GM19452 (cell line): ENCODE data around the gene TPM1.

Source experiments
- ATAC-seq: cut with Tn5 transposase; IDR thresholded peaks from one replicate; pipeline ENCODE4 v1.9.1; 2021; ENCODE audit not compliant: unreplicated experiment

The TPM1 gene

GRCh38 chr15:63073497-63074172 is 31.1 kb downstream of the TPM1 start:
- no peak for ATAC-seq

DNA sequence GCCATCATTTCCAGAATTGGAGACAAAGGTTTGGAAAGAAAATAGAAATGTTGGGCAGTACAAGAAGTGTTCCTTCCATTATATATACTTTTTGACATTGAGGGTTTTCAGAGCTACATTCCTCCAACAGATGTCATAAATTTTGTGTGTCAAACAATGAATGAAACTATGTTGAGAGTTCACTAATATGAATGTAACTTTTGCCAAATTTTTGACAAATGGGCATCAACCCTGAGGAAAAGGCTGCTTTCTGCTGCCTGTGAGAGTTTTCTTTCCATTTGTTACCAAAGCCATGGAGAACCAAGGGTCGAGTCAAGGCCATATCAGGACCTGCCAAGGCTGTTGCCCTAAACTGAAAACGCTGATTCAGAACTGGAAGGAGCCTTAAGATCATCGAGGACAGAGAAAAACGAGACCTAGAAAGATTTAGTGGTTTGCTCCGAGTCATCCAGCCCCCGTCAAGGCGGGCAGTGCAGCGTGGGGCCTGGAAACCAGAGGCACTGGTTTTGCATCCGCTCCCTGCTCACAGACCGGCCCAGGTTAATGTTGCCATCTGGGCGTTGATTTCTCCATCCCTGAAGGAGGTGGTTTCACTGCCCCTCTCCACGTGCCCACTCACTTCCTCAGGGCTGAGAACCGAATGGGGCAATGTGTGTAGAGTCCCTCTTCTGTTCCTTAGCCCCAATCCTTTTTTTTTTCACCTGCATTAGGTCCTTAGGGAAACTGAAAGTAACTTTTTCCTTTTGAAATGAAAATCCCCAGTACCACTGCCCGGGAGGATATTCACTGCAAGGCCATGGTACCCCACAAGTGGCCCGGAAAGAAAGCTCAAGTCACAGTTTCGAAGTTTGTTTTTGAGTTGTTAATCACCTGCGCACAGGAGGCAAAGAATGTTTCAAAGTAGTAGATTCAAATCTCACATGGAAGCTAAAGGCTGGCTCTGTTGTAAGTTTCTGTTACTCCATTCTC is 32.8 kb downstream of the TPM1 start:
- no peak for ATAC-seq

DNA sequence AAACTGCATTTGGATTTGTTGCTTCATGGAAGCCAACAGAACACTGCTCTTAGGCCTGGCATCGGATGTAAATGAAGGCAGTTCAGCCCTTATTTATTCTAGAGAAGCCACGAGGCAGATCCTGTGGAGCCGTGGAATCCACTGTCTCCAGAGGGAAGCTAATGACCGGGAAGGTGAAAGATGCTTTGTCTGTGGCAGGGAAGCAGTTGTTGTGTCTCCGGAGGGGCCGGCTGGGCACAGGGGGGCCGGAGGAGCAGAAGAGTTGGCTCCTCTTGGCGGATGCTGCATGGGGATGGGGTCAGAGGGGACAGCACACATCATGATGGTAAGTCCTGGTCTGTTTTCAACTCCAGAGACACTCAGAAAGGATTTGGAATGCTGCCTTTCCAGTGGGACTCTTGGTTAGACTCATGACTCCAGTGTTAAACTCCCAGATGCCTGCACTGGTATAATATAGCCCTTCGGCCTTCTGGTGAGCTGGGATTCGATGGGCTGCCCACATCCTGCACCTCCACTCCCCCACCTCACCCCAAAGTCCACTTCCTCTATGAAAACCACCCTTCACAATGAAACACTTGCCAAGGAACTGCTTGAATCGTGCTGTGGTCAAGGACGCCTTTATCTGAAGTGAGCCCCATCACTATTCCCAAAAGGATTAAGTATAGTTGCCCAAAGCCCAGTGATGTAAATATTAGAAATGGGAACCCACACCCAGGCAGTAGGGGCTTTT is 33.6 kb downstream of the TPM1 start:
- no peak for ATAC-seq

GRCh38 chr15:63076714-63077046 is 34.1 kb downstream of the TPM1 start:
- ATAC-seq = no peak

DNA sequence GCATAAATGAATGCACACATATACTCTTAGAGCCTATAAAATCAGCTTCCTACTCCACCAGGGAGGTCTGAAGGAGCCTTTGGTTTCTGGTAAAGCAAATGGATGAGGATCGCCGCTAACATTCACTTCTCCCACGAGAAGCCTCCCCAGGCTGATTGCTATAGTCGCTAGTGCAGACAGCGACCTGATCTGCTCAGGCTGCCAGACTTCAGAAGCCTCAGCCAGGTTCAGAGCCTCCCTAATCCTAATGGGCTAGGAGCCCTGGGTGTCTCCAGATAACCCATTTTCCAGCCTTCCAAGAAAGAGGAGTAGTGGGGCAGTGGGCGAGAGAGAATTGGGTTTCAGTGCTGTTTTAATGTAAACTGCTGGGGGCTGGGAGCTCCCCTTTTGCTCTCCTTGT is 35.4 kb downstream of the TPM1 start:
- ATAC-seq = no peak

- no peak for ATAC-seq
Observed at GRCh38 chr15:63079947-63080626, 37.5 kb downstream of the TPM1 start.

DNA sequence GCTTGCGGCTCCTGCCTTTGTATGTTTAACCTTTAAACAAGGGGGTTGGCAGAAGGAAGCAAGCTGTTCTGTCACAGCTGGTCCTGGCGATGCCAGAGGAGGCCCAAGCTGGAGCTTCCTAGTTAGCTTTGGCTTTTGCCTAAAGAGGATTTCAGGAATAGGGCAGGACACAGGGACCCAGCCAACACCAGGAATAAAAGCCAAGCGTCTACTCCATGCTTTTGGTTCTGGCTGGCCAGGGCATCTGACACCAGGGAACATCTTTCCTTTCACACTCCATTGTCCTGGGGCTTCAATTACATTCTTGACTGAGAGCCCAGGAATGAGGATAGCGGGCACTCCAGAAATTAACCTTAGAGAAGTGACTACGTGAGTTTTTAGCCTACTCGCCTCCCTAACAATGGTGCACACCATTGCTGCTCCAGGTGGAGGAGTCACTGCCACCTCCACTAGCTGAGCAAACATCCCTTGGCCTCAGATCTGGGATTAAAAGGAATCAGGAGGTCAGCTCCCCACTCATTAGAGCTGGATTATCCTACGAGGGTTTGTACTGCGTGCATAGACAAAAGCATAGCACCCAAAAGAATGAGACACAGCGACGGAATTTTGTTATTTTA is 38.2 kb downstream of the TPM1 start:
- no peak for ATAC-seq

DNA sequence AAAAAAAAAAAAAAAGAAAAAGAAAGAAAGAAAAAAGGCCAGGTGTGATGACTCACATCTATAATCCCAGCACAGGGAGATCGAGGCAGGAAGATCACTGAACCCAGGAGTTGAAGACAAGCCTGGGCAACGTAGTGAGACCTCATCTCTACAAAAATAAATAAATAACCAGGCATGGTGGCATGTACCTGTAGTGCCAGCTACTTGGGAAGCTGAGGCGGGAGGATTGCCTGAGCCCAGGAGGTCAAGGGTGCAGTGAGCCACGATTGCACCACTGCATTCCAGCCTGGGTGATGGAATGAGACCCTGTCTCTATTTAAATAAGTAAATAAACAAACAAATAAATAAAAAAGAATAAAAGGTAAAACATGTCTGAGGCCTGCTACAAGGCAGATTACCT is 39.8 kb downstream of the TPM1 start:
- ATAC-seq = no peak

DNA sequence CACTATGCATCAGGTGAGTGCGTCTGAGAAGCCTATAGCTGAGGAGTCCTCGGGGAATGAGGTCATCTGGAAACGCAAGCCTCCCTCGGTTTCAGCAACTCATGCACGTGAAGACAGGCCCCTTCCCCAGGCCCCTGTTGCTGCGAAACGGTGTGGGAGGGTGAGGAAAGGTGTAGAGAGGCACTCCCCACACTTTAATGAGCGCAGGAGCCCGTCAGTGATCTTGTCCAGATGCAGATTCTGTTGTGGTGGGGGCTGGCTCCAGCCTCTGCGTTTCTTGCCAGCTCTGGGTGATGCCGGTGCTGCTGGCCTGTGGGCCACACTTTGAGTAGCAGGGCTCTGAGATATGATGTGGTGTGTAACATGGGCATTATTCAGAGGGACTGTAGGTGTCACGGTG is 40.5 kb downstream of the TPM1 start:
- no peak for ATAC-seq

DNA sequence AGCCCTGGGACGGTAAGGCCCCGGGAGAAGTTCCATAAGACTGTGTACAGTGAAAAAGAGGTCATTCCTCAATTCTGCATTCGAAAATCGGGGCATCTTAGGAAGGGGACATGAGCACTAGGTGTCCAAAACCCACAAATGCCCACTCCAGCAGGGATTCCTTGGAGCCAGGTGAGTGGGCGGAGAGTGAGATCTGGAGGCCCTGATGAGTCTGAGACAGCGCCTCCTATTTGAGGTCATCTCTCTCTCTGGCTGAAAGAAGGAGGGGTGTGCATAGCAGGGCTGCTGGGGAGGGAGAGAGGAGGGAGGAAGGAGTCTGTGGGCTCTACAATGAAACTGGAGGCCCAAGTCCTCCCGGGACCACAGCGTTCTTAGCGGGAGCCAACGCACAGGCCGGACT is 41.0 kb downstream of the TPM1 start:
- ATAC-seq = no peak

DNA sequence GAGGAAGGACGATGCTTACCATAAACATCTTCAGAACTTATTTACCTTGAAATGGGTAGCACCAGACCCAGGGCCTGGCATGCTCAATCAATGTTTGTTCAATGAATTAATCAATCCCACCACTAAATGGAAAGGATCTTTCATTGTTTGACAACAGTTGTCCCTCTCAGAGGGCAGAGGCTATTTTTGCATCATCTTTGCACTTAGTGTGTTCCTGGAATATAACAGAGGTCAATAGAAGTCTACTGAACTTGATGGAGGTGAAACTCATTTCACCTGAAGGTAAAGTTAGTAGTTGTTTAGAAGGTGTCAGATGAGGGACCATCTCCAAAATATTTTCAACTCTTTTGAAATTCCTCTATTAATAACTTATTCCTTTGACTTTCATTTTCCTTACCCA is 42.3 kb downstream of the TPM1 start:
- ATAC-seq = no peak

DNA sequence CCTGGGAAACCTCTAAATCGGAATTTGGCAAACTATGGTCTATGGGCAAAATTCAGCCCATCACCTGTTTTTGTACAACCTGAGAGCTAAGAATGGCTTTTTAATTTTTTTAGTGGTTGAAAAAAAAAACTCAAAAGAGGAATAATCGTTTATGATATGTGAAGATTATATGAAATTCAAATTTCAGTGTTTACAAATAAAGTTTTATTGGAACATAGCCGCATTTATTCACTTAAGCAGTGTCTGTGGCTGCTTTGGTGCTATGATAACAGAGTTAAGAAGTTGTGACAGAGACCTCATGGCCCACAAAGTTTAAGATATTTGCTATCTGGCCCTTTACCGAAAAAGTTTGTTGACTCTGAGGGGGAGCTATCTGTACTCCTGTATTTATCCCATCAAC is 42.7 kb downstream of the TPM1 start:
- ATAC-seq = no peak

DNA sequence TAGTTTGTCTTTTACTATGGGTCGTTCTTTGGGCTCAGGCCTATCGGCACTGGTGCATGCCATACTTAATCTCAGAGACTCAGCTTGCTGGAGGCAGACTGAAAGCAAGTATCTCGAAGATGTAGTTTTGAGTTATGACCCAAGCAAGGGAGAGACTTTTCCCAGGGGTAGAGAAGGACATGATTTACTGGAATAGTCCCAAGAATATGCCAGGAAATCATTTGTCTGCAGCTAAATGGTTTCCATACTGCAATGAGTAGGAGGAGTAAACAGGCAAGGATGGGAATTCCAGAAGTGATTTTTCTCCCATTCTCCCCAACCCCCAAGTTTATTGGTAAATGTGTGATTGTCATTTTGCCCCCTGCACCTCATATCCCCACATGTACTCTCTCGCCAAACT is 43.7 kb downstream of the TPM1 start:
- ATAC-seq = no peak

GRCh38 chr15:63086947-63087346 is 44.4 kb downstream of the TPM1 start:
- ATAC-seq = no peak

DNA sequence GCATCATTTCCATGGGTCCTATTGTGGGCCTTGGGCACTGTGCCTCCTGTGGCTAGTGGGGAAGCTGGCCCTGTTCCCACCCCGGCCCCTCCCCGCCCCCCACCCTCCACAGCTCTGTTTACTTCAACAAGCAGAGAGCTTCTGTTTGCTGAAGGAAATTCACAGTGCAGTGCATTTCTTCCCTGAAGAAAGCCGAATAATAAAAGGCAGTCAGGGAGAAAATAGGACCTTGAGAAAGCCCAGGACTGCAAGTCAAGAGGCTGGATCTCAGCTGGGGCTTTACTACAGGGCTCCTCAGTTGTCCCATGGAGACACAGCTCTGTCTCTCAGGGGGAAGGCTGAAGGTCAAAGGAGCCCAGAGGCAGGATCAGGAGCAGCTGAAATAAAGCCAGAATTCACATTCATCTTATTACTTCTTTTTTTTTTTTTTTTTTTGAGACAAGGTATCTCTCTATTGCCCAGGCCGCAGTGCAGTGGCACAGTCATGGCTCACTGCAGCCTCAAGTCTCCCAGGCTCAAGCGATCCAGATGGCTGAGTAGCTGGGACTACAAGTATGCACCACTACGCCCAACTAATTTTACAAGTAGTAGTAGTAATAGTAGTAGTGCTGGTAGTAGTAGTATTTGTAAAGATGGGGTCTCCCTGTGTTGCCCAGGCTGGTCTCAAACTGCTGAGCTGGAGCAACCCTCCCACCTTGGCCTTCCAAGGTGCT is 46.1 kb downstream of the TPM1 start:
- no peak for ATAC-seq

- ATAC-seq = no peak
Observed at GRCh38 chr15:63089260-63090043, 46.9 kb downstream of the TPM1 start.

DNA sequence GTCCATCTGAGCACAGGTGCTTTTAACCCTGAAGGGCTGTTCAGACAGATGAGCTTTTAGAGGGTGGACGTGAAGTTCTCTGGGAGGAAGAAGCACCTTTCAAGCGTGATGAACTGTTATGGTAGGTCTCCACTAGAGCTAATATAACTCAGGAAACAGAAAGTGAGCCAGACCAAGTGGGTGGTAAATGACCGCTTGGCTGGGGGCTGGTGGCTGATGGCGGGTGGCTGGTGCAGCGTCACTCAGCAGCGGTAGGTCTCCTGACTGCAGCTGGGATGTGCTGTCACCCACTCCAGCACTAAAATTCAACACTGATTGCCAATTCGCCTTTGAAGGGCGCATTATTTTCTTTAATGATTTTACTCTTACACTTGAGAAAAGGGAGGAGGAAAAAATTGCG is 47.9 kb downstream of the TPM1 start:
- no peak for ATAC-seq

GRCh38 chr15:63090887-63091286 is 48.3 kb downstream of the TPM1 start:
- ATAC-seq = no peak

- ATAC-seq = no peak
Observed at GRCh38 chr15:63091679-63092446, 49.3 kb downstream of the TPM1 start.
